Activated CD4-positive, alpha-beta memory T cell treated with anti-CD3 and anti-CD28 coated beads for 36 hours (primary cell): ENCODE measurements around the gene NR1I3. TPM values are rescaled to one million over a fixed set of nuclear protein-coding genes. Genes with fewer than 3 reads are reported as not detected.
"Not testable (repeated sequence)": the region's sequence is repeated elsewhere in the genome, so short reads cannot be mapped to it uniquely, and the experiment has no call there.

Experiments
- CTCF ChIA-PET: fragments of 350-600 bp; sonication (Branson Sonifier 250); formaldehyde crosslinking; loops from one replicate; lab custom pipeline; 2021; ENCODE audit warnings: antibody characterized with exemption, inconsistent platforms; lab: Charles Lee
- POLR2A ChIA-PET: fragments of 350-600 bp; sonication (Branson Sonifier 250); formaldehyde crosslinking; loops from one replicate; lab custom pipeline; 2021; ENCODE audit warnings: antibody characterized with exemption; lab: Charles Lee
- DNase-seq: peaks from one replicate; pipeline ENCODE4 v3.0.0-alpha.2; 2020
- H3K27ac Mint-ChIP-seq: one replicate; pipeline ENCODE4 v1.8.0; 2021; ENCODE audit warnings: mixed read lengths
- H3K27me3 Mint-ChIP-seq: one replicate; pipeline ENCODE4 v1.8.0; 2021; ENCODE audit warnings: mixed read lengths
- H3K36me3 Mint-ChIP-seq: one replicate; pipeline ENCODE4 v1.8.0; 2021; ENCODE audit warnings: mixed read lengths
- H3K4me1 Mint-ChIP-seq: one replicate; pipeline ENCODE4 v1.8.0; 2021; ENCODE audit warnings: low read depth, mixed read lengths
- H3K4me3 Mint-ChIP-seq: one replicate; pipeline ENCODE4 v1.8.0; 2021; ENCODE audit warnings: mild to moderate bottlenecking, mixed read lengths
- H3K9me3 Mint-ChIP-seq: one replicate; pipeline ENCODE4 v1.8.0; 2021; ENCODE audit warnings: mixed read lengths
- intact Hi-C: fragments of 100-400 bp; cut with micrococcal nuclease; formaldehyde crosslinking; loops from one replicate; pipeline ENCODE4 v1.15.1; 2023
- total RNA-seq, 2 experiments: library from RNA; stranded (reverse); gene quantifications; one replicate each; pipeline ENCODE4 v1.2.3, GENCODE V29; 2021

Gene NR1I3
- total RNA-seq, 2 experiments from 2014 or later, result not detected

GRCh38 chr1:161260376-161261260 lies 22.6 kb upstream of the NR1I3 start:
- H3K9me3 Mint-ChIP-seq, result peaks cover 22% of the 10 kb centered on the region
- ChIA-PET CTCF (interaction anchor here (1.6 kb wide), 1 partner anchor 11 kb away, joined by 7 read pairs; no protein-coding TSS in a partner anchor), POLR2A (no interaction called here)
- no peak overlapping the region for H3K4me3 Mint-ChIP-seq
- H3K4me1 Mint-ChIP-seq, result peaks cover 9% of the 10 kb centered on the region
- H3K27ac Mint-ChIP-seq, result no peak overlapping the region
- no peak for DNase-seq
- peaks cover 16% of the 10 kb centered on the region for H3K36me3 Mint-ChIP-seq
- peaks cover 48% of the 10 kb centered on the region for H3K27me3 Mint-ChIP-seq
- intact Hi-C loops, result no loop called here

- Mint-ChIP-seq H3K4me3 (no peak overlapping the region), H3K36me3 (peaks cover 16% of the 10 kb centered on the region), H3K4me1 (peaks cover 9% of the 10 kb centered on the region), H3K9me3 (peaks cover 22% of the 10 kb centered on the region), H3K27ac (no peak overlapping the region), H3K27me3 (peaks cover 48% of the 10 kb centered on the region)
- POLR2A ChIA-PET, result interaction anchor here (0.6 kb wide), 1 partner anchor 61 kb away, joined by 5 read pairs; no protein-coding TSS in a partner anchor
- intact Hi-C loops, result no loop called here
- CTCF ChIA-PET, result interaction anchor here (1.2 to 1.6 kb wide), 3 partner anchors 10 to 50 kb away, joined by 4 to 7 read pairs (median 5); no protein-coding TSS in a partner anchor
- DNase-seq, result no peak
Measured at GRCh38 chr1:161259765-161260164, 21.8 kb upstream of the NR1I3 start.

GRCh38 chr1:161259345-161259702 lies 21.3 kb upstream of the NR1I3 start:
- Mint-ChIP-seq H3K4me3 (peak overlapping the region; percentile 30), H3K27ac (no peak overlapping the region), H3K4me1 (peaks cover 9% of the 10 kb centered on the region), H3K36me3 (peaks cover 16% of the 10 kb centered on the region), H3K9me3 (peaks cover 22% of the 10 kb centered on the region), H3K27me3 (peaks cover 48% of the 10 kb centered on the region)
- DNase-seq, result no peak
- CTCF ChIA-PET, result interaction anchor here (0.6 to 3.3 kb wide), 5 partner anchors 32 to 1005 kb away, joined by 3 to 14 read pairs (median 5); partner anchors contain the start of gene TOMM40L
- POLR2A ChIA-PET, result interaction anchor here (1.2 kb wide), 1 partner anchor 46 kb away, joined by 5 read pairs; no protein-coding TSS in a partner anchor
- intact Hi-C loops, result no loop called here

DNA sequence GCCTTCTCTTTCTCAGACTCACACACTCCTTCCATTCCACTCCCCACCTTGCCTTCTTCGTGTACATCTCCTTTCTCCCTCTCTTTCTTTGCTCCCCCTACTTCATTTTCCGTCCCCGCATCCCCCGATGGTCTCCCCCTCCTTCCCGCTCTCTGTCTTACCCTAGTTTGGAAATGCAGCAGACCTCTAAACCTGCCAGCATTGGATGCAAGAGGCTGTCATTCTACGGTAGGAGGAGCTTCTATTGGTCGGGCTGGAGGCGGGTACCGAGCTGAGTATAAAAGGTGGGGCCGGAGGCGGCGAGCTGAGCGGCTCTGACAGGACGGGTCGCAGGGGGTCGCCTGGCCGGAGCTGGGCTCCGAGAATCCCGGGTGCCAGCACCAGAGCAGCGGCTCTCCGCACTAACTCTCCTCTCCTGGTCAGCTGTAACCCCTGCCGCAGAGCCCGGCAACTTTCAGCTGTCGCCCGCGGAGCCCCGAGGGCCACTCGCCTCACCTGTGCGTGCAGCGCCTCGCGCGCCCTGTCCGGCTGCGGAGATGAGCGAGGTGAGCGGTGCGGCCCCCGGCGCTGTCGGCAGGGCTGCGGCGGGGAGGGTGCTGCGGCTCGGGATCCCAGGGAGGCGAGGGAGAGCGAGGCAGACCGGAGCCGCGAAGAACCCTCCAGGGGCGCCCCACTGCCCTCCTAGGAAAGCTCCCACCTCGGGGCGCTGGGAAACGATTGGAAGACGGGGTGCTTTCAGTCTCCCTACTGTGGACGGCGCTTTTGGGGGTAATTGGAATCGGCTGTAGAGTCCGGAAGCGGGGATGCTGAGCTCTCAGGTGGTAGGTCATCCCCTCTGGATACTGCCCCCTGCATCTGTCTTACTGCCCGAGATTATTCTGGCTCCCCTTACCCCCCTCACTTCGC lies 20.7 kb upstream of the NR1I3 start, which contains the start of gene PCP4L1:
Gene PCP4L1 (plus strand): TSS at position 307 of the 906 bp plus-strand sequence. CDS start 230 bp downstream, at position 537.
- no peak within 1 kb of the TSS for H3K27ac Mint-ChIP-seq
- H3K27me3 Mint-ChIP-seq, result peaks cover 48% of the 10 kb centered on the region
- POLR2A ChIA-PET, result interaction anchor here (1.2 kb wide), 1 partner anchor 47 kb away, joined by 5 read pairs; no protein-coding TSS in a partner anchor
- peak within 1 kb of the TSS; percentile 30 for H3K4me3 Mint-ChIP-seq
- intact Hi-C loops, result no loop called here
- peaks cover 9% of the 10 kb centered on the region for H3K4me1 Mint-ChIP-seq
- DNase-seq, result peak; percentile 48
- CTCF ChIA-PET, result interaction anchor here (0.6 to 3.3 kb wide), 6 partner anchors 32 to 1004 kb away, joined by 3 to 14 read pairs (median 5); partner anchors contain the start of gene TOMM40L
- H3K9me3 Mint-ChIP-seq, result peaks cover 22% of the 10 kb centered on the region
- H3K36me3 Mint-ChIP-seq, result peaks cover 16% of the 10 kb centered on the region

- CTCF ChIA-PET, result interaction anchor here (1.0 to 3.3 kb wide), 3 partner anchors 8 to 34 kb away, joined by 3 to 14 read pairs (median 5); partner anchors contain the start of gene TOMM40L
- POLR2A ChIA-PET, DNase-seq, H3K4me3 Mint-ChIP-seq, H3K27ac Mint-ChIP-seq, intact Hi-C loops, H3K4me1 Mint-ChIP-seq: not testable (repeated sequence)
- Mint-ChIP-seq H3K9me3 (peaks cover 22% of the 10 kb centered on the region), H3K36me3 (peaks cover 16% of the 10 kb centered on the region), H3K27me3 (peaks cover 45% of the 10 kb centered on the region)
Measured at GRCh38 chr1:161257109-161257508, 19.1 kb upstream of the NR1I3 start.

DNA sequence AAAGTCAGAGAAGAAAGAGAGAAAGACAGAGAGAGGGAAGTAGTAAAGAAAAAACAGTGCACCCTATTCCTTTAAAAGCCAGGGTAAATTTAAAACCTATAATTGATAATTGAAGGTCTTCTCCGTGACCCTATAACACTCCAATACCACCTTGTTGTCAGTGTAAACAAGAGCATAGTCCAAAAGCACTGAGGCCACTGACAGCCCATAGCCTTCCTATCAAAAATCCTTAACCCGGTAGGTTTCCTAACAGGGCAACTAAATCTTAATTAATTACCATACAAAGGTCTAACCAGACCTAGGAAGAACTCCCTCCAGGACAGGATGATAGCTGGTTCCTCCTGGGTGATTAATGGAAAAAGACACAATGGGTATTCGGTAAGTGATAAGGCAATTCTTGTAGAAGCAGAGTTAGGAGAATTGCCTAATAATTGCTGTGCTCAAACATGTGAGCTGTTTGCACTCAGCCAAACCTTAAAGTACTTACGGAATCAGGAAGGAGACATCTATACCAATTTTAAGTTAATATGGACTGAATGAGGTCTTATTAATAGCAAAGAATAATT lies 18.0 kb upstream of the NR1I3 start:
- H3K4me3 Mint-ChIP-seq, DNase-seq, intact Hi-C loops, H3K27ac Mint-ChIP-seq, POLR2A ChIA-PET, H3K4me1 Mint-ChIP-seq: not testable (repeated sequence)
- H3K36me3 Mint-ChIP-seq, result peaks cover 16% of the 10 kb centered on the region
- H3K27me3 Mint-ChIP-seq, result peaks cover 37% of the 10 kb centered on the region
- CTCF ChIA-PET, result interaction anchor here (3.3 kb wide), 1 partner anchor 30 kb away, joined by 14 read pairs; the partner anchor contains the start of gene TOMM40L
- peaks cover 22% of the 10 kb centered on the region for H3K9me3 Mint-ChIP-seq

DNA sequence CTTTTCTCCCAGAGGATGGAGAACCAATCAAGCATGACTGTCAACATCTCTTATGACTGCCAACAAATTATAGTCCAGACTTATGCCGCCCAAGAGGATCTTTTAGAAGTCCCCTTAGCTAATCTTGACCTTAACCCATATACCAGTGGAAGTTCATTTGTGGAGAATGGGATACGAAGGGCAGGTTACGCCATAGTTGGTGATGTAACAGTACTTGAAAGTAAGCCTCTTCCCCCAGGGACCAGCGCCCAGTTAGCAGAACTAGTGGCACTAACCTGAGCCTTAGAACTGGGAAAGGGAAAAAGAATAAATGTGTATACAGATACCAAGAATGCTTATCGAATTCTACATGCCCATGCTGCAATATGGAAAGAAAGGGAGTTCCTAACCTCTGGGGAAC lies 17.3 kb upstream of the NR1I3 start:
- H3K27me3 Mint-ChIP-seq, result peaks cover 33% of the 10 kb centered on the region
- H3K9me3 Mint-ChIP-seq, result peaks cover 22% of the 10 kb centered on the region
- CTCF ChIA-PET, result interaction anchor here (1.5 kb wide), 1 partner anchor 127 kb away, joined by 3 read pairs; no protein-coding TSS in a partner anchor
- H3K4me3 Mint-ChIP-seq, H3K4me1 Mint-ChIP-seq, H3K27ac Mint-ChIP-seq, POLR2A ChIA-PET, intact Hi-C loops, DNase-seq: not testable (repeated sequence)
- H3K36me3 Mint-ChIP-seq, result peaks cover 16% of the 10 kb centered on the region

GRCh38 chr1:161251579-161251978 lies 13.6 kb upstream of the NR1I3 start:
- CTCF ChIA-PET, result no interaction called here

GRCh38 chr1:161250829-161251228 lies 12.8 kb upstream of the NR1I3 start:
- Mint-ChIP-seq H3K27ac (no peak overlapping the region), H3K36me3 (no peaks in the 10 kb centered on the region), H3K9me3 (no peaks in the 10 kb centered on the region), H3K4me1 (no peaks in the 10 kb centered on the region), H3K4me3 (no peak overlapping the region), H3K27me3 (peaks cover 1% of the 10 kb centered on the region)
- no peak for DNase-seq
- ChIA-PET CTCF (interaction anchor here (2.5 kb wide), 1 partner anchor 10 kb away, joined by 7 read pairs; no protein-coding TSS in a partner anchor), POLR2A (no interaction called here)
- intact Hi-C loops, result no loop called here

More at GRCh38 chr1:161251579-161251978, 13.6 kb upstream of the NR1I3 start:
- no peaks in the 10 kb centered on the region for H3K4me1 Mint-ChIP-seq
- intact Hi-C loops, result no loop called here
- H3K27ac Mint-ChIP-seq, result no peak overlapping the region
- no peak for DNase-seq
- peaks cover 5% of the 10 kb centered on the region for H3K9me3 Mint-ChIP-seq
- H3K36me3 Mint-ChIP-seq, result peaks cover 2% of the 10 kb centered on the region
- H3K4me3 Mint-ChIP-seq, result no peak overlapping the region
- peaks cover 1% of the 10 kb centered on the region for H3K27me3 Mint-ChIP-seq
- POLR2A ChIA-PET, result no interaction called here

DNA sequence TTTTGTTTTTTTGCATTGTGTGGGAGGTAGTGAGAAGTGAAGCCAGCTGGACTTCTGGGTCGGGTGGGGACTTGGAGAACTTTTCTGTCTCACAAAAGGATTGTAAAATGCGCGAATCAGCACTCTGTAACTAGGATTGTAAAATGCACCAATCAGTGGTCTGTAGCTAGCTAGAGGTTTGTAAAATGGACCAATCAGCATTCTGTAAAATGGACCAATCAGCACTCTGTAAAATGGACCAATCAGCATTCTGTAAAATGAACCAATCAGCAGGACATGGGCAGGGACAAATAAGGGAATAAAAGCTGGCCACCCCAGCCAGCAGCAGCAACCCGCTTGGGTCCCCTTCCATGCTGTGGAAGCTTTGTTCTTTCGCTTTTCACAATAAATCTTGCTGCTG lies 12.1 kb upstream of the NR1I3 start:
- POLR2A ChIA-PET, H3K27me3 Mint-ChIP-seq, intact Hi-C loops, H3K4me1 Mint-ChIP-seq, H3K9me3 Mint-ChIP-seq, DNase-seq, H3K36me3 Mint-ChIP-seq, H3K27ac Mint-ChIP-seq, H3K4me3 Mint-ChIP-seq: not testable (repeated sequence)
- CTCF ChIA-PET, result interaction anchor here (1.0 to 2.5 kb wide), 2 partner anchors 10 to 40 kb away, joined by 4 to 7 read pairs; no protein-coding TSS in a partner anchor

DNA sequence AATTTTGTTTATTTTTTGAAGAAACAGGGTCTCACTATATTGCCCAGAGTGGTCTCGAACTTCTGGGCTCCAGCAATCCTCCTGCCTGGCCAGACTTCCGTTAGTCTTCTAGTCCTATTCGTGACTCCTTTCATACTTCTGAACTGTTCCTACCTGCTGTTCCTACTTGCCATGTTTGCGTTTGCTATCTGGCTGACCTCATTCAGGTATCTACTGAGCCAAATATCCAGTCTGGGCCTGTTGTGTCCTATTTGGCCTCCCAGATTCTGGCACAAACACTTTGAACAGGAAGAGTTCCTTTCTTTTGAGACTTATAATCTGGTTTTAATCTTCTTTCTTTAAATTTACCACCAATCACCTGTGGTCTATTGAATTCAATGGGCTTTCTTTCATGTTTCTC lies 6.9 kb upstream of the NR1I3 start:
- intact Hi-C loops, result no loop called here
- H3K4me3 Mint-ChIP-seq, result no peak overlapping the region
- H3K27me3 Mint-ChIP-seq, result no peaks in the 10 kb centered on the region
- H3K9me3 Mint-ChIP-seq, result no peaks in the 10 kb centered on the region
- no peak overlapping the region for H3K27ac Mint-ChIP-seq
- POLR2A ChIA-PET, result no interaction called here
- no peaks in the 10 kb centered on the region for H3K36me3 Mint-ChIP-seq
- CTCF ChIA-PET, result no interaction called here
- no peak for DNase-seq
- no peaks in the 10 kb centered on the region for H3K4me1 Mint-ChIP-seq
